ENCODE data around the gene C12orf43.

C12orf43 gene

DNA sequence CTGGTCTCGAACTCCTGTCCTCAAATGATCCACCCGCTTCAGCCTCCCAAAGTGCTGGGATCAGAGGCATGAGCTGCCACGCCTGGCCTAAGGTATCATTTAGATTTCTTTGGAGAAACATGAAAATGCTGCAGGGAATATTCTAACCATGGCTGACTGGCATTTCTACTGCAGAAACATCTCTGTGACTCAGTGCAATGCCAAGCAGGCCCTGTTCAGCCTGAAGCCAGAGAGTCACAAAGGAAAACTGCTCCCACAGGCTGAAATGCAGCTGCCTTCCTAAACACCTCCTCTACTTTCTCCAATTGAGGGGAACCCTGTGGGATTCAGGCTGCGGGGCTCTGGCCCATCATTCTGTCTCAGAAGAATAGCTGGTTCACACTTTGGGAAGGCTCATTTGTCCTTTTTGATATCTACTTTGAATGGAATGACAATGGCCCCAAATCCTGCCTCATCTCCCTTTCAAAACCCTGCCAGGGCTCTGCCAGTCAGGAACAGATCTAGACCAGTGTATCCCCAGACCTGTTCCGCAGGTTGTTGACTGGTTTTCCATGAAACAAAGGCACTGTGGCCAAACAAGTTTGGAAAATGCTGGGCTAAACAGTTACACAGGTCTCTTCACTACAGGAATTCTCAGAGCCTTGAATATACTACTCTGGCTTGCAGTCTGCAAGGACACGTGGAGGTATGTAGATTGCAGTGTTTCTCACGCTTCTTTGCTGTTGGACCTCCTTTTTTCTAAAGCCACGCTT is 7.8 kb downstream of the C12orf43 start:
- TF ChIP-seq EZH2 (IDR thresholded peaks at IDR 0.05; ENCODE audit: borderline replicate concordance, low read depth, low read length, severe bottlenecking), result no peak
- Histone ChIP-seq H3K4me2 (ENCODE audit: insufficient read depth, low read length) (no peak overlapping the region), H3K4me3 (ENCODE audit: low read depth in 1 of 2, low read length in 2 of 2) (no peak overlapping the region), H3K36me3 (ENCODE audit: insufficient read depth, low read length) (peaks cover 76% of the 10 kb centered on the region), H3K27me3 (ENCODE audit: insufficient read depth, low read length, poor library complexity) (no peaks in the 10 kb centered on the region), H3K27ac (ENCODE audit: low read length) (no peak overlapping the region), H3K4me1 (ENCODE audit: insufficient read depth, low read length) (no peaks in the 10 kb centered on the region), H3K9me3 (ENCODE audit: insufficient read depth, low read length, severe bottlenecking) (no peaks in the 10 kb centered on the region), H2AFZ (ENCODE audit: low read depth, low read length) (no peak overlapping the region), H4K20me1 (ENCODE audit: insufficient read depth, low read length) (no peaks in the 10 kb centered on the region), H3K9ac (ENCODE audit: low read depth, low read length) (no peak overlapping the region), H3K79me2 (ENCODE audit: insufficient read depth, low read length) (peaks cover 3% of the 10 kb centered on the region; the same call in 1 of the 2 replicates)
- ATAC-seq (ENCODE audit: insufficient read depth, low read depth) (no peak), DNase-seq (no peak)

DNA sequence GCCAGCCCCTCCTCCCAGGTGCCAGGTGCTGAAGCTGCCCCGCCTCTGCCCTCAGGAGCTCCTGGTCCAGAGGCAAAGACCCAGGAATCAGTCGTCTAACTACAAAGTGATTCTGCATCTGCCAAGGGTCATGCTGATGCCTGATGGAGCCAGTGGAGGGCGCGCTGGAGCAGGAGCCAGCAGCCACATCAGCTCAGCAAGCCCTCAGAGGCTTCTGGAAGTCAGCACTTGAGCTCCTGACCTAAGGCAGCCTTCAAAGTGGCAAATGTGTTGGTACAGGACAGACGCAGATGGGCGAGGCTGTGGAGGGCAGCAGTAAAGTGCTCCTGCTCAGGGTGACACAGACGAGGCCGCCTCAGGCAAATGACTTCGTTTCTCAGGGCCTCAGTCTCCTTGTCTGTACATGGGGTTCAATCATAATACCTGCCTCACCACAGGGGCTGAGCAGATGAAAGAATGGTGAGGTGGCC is 10.9 kb downstream of the C12orf43 start:
- peak; percentile 61 for ATAC-seq (ENCODE audit: insufficient read depth, low read depth)

DNA sequence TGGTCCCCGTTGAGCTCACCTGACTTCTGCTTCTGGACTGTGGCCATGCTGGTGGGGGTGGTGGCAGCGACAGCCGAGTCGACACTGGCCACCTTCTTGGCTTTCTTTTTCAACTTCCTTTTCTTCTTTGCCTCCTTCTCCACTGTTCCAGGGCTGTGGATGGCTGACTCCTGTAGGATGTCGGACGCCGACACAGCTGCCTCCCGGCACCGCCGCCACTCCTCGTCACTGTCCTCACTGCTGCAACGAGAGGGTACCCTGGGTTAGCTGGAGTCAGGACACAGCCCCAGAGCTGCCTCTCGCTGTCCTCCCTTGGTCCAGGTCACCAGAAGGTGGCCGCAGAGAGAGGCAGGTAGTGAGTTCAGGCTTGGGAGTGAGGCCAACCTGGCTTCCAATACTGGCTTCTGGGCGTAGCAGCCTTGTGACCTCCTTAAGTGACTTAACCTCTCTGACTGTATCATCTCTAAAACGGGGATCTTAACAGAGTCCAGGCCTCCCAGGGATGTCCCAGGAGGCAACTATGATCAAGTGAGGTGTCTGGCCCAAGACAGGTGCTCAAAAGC is 12.0 kb downstream of the C12orf43 start:
- H3K36me3 ChIP-seq (ENCODE audit: insufficient read depth, low read length), result peaks cover 51% of the 10 kb centered on the region
- no peak overlapping the region for H3K9ac ChIP-seq (ENCODE audit: low read depth, low read length)
- H3K79me2 ChIP-seq (ENCODE audit: insufficient read depth, low read length), result no peaks in the 10 kb centered on the region
- DNase-seq (no peak), ATAC-seq (ENCODE audit: insufficient read depth, low read depth) (no peak)
- H4K20me1 ChIP-seq (ENCODE audit: insufficient read depth, low read length), result peaks cover 6% of the 10 kb centered on the region
- TF ChIP-seq, protein P1, sequence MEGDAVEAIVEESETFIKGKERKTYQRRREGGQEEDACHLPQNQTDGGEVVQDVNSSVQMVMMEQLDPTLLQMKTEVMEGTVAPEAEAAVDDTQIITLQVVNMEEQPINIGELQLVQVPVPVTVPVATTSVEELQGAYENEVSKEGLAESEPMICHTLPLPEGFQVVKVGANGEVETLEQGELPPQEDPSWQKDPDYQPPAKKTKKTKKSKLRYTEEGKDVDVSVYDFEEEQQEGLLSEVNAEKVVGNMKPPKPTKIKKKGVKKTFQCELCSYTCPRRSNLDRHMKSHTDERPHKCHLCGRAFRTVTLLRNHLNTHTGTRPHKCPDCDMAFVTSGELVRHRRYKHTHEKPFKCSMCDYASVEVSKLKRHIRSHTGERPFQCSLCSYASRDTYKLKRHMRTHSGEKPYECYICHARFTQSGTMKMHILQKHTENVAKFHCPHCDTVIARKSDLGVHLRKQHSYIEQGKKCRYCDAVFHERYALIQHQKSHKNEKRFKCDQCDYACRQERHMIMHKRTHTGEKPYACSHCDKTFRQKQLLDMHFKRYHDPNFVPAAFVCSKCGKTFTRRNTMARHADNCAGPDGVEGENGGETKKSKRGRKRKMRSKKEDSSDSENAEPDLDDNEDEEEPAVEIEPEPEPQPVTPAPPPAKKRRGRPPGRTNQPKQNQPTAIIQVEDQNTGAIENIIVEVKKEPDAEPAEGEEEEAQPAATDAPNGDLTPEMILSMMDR (IDR thresholded peaks at IDR 0.05; ENCODE audit: borderline replicate concordance, extremely low read depth, low read length, poor library complexity, severe bottlenecking), result no peak
- no peak for TF ChIP-seq EZH2 (IDR thresholded peaks at IDR 0.05; ENCODE audit: borderline replicate concordance, low read depth, low read length, severe bottlenecking)
- no peak overlapping the region for H3K27ac ChIP-seq (ENCODE audit: low read length)
- H3K4me1 ChIP-seq (ENCODE audit: insufficient read depth, low read length), result no peaks in the 10 kb centered on the region
- no peak overlapping the region for H2AFZ ChIP-seq (ENCODE audit: low read depth, low read length)
- H3K4me3 ChIP-seq (ENCODE audit: low read depth in 1 of 2, low read length in 2 of 2), result no peak overlapping the region
- H3K27me3 ChIP-seq (ENCODE audit: insufficient read depth, low read length, poor library complexity), result no peaks in the 10 kb centered on the region
- H3K4me2 ChIP-seq (ENCODE audit: insufficient read depth, low read length), result no peak overlapping the region
- no peaks in the 10 kb centered on the region for H3K9me3 ChIP-seq (ENCODE audit: insufficient read depth, low read length, severe bottlenecking)

More for the DNA sequence above, 10.9 kb downstream of the C12orf43 start:
- H3K9me3 ChIP-seq (ENCODE audit: insufficient read depth, low read length, severe bottlenecking), result no peaks in the 10 kb centered on the region
- H3K27me3 ChIP-seq (ENCODE audit: insufficient read depth, low read length, poor library complexity), result no peaks in the 10 kb centered on the region
- H3K9ac ChIP-seq (ENCODE audit: low read depth, low read length), result no peak overlapping the region
- H3K36me3 ChIP-seq (ENCODE audit: insufficient read depth, low read length), result peaks cover 60% of the 10 kb centered on the region
- DNase-seq, result peak; percentile 54
- no peaks in the 10 kb centered on the region for H3K79me2 ChIP-seq (ENCODE audit: insufficient read depth, low read length)
- no peak overlapping the region for H2AFZ ChIP-seq (ENCODE audit: low read depth, low read length)
- no peak overlapping the region for H3K27ac ChIP-seq (ENCODE audit: low read length)
- no peaks in the 10 kb centered on the region for H3K4me1 ChIP-seq (ENCODE audit: insufficient read depth, low read length)
- TF ChIP-seq EZH2 (IDR thresholded peaks at IDR 0.05; ENCODE audit: borderline replicate concordance, low read depth, low read length, severe bottlenecking), result no peak
- TF ChIP-seq, protein P1 (IDR thresholded peaks at IDR 0.05; ENCODE audit: borderline replicate concordance, extremely low read depth, low read length, poor library complexity, severe bottlenecking), result peak; percentile 76
- H4K20me1 ChIP-seq (ENCODE audit: insufficient read depth, low read length), result peaks cover 6% of the 10 kb centered on the region
- H3K4me3 ChIP-seq (ENCODE audit: low read depth in 1 of 2, low read length in 2 of 2), result no peak overlapping the region
- H3K4me2 ChIP-seq (ENCODE audit: insufficient read depth, low read length), result no peak overlapping the region

DNA sequence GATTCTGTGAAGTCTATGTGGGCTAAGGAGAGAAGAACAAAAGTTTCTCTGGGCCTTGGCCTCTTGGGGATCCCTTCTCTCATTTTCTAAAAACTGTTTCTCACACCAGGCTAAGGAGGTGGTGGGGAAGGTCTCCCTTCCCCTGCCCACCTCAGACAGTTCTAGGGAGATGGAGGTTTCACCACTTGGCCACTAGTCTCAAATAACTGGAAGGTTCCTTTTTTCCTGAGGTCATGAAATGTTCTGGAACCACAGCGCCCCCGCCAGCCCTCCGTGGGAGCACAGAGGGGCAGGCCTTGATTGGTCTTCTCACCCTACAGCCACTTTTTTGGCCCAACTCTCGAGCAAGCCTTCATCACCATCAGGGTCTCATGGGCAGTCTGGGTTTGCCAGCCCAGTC is 12.6 kb downstream of the C12orf43 start:
- Histone ChIP-seq H3K9me3 (ENCODE audit: insufficient read depth, low read length, severe bottlenecking) (no peaks in the 10 kb centered on the region), H3K27me3 (ENCODE audit: insufficient read depth, low read length, poor library complexity) (no peaks in the 10 kb centered on the region), H3K9ac (ENCODE audit: low read depth, low read length) (no peak overlapping the region), H3K27ac (ENCODE audit: low read length) (no peak overlapping the region), H3K4me2 (ENCODE audit: insufficient read depth, low read length) (no peak overlapping the region), H4K20me1 (ENCODE audit: insufficient read depth, low read length) (peaks cover 6% of the 10 kb centered on the region), H3K36me3 (ENCODE audit: insufficient read depth, low read length) (peaks cover 44% of the 10 kb centered on the region), H3K4me3 (ENCODE audit: low read depth in 1 of 2, low read length in 2 of 2) (no peak overlapping the region), H3K4me1 (ENCODE audit: insufficient read depth, low read length) (no peaks in the 10 kb centered on the region), H3K79me2 (ENCODE audit: insufficient read depth, low read length) (no peaks in the 10 kb centered on the region), H2AFZ (ENCODE audit: low read depth, low read length) (no peak overlapping the region)
- TF ChIP-seq, protein P1 (IDR thresholded peaks at IDR 0.05; ENCODE audit: borderline replicate concordance, extremely low read depth, low read length, poor library complexity, severe bottlenecking), result peak; percentile 23
- no peak for TF ChIP-seq EZH2 (IDR thresholded peaks at IDR 0.05; ENCODE audit: borderline replicate concordance, low read depth, low read length, severe bottlenecking)
- no peak for ATAC-seq (ENCODE audit: insufficient read depth, low read depth)
- no peak for DNase-seq
